ENCODE measurements around the gene NDUFAF4.

- TF ChIP-seq CTCF (IDR thresholded peaks at IDR 0.05) (no peak), POLR2AphosphoS5 (IDR thresholded peaks at IDR 0.05) (no peak), POLR2A (IDR thresholded peaks at IDR 0.05) (no peak)
Measured at GRCh38 chr6:96876886-96877545, 20.7 kb downstream of the NDUFAF4 start.

All from breast epithelium (tissue), 3 donors.